Stomach (tissue), 4 donors: ENCODE measurements around the gene ZBTB34.

ENCODE experiments used
- CTCF ChIP-seq, 7 experiments: fragments of 450-650 bp in 4 of 7; fragments of 200-600 bp in 3 of 7; sonication (generic) in 3 of 7; IDR thresholded peaks; one replicate each; pipeline ENCODE4 v1.5.1; 2016 to 2019; ENCODE audit warnings: antibody characterized with exemption in 7 of 7, control low read depth in 2 of 7, mild to moderate bottlenecking in 1 of 7
- POLR2A ChIP-seq, 4 donors: fragments of 450-650 bp; IDR thresholded peaks; one replicate each; pipeline ENCODE4 v1.6.1; 2016; ENCODE audit warnings: antibody characterized with exemption in 4 of 4, control low read depth in 2 of 4, mild to moderate bottlenecking in 1 of 4, moderate library complexity in 1 of 4

GRCh38 chr9:126832440-126832839 is 28.0 kb upstream of the ZBTB34 start:
- no peak for TF ChIP-seq CTCF (IDR thresholded peaks at IDR 0.05)
- TF ChIP-seq POLR2A (IDR thresholded peaks at IDR 0.05), result no peak
